IMR-90 (cell line): Measurements from ENCODE around the gene DUSP8. TPM values are rescaled to one million over a fixed set of nuclear protein-coding genes. Genes with fewer than 3 reads are reported as not detected.

Source experiments
- ATAC-seq: fragments of 200-7000 bp; cut with Tn5 transposase; 2 replicates; pipeline ENCODE4 v1.9.1; 2020; ENCODE audit warnings: low read depth, mild to moderate bottlenecking, moderate library complexity
- BruUV-seq: library from RNA; stranded (reverse); fragments of 400-500 nt; replicated peaks from 2 replicates; lab custom pipeline; 2021; lab: Mats Ljungman, UMichigan
- CTCF ChIA-PET: fragments of 300-600 bp; formaldehyde crosslinking; extraction: SDS; loops from one replicate; lab custom pipeline; 2021; ENCODE audit warnings: antibody characterized with exemption; lab: Yijun Ruan, JAX
- POLR2A ChIA-PET: fragments of 300-600 bp; sonication (Branson Sonifier 250); formaldehyde crosslinking; loops from one replicate; lab custom pipeline; 2022; ENCODE audit warnings: antibody characterized with exemption; ENCODE audit not compliant: unreplicated experiment; lab: Charles Lee
- DNase-seq: peaks from one replicate; pipeline ENCODE4 v3.0.0; 2013
- H2AFZ ChIP-seq: replicated peaks from 2 replicates; pipeline ENCODE3; 2013; ENCODE audit warnings: low read length, mild to moderate bottlenecking; ENCODE audit not compliant: poor library complexity
- H2AK5ac ChIP-seq: 2 replicates; pipeline ENCODE4 v1.6.1; 2013; ENCODE audit warnings: low read depth, low read length, inconsistent platforms
- H2AK9ac ChIP-seq: replicated peaks from 2 replicates; pipeline ENCODE3; 2013; ENCODE audit warnings: mild to moderate bottlenecking, low read depth, low read length, moderate library complexity; ENCODE audit not compliant: poor library complexity
- H2BK120ac ChIP-seq: 2 replicates; pipeline ENCODE4 v1.6.1; 2013; ENCODE audit warnings: low read depth, low read length, inconsistent platforms
- H2BK15ac ChIP-seq: 3 replicates; pipeline ENCODE4 v1.6.1; 2013; ENCODE audit warnings: low read depth, low read length, inconsistent platforms
- H2BK20ac ChIP-seq: 2 replicates; pipeline ENCODE4 v1.6.1; 2013; ENCODE audit warnings: low read depth, mild to moderate bottlenecking, inconsistent platforms, low read length, moderate library complexity
- H2BK5ac ChIP-seq: 2 replicates; pipeline ENCODE4 v1.6.1; 2013; ENCODE audit warnings: mild to moderate bottlenecking, low read depth, low read length, inconsistent platforms; ENCODE audit not compliant: poor library complexity, severe bottlenecking
- H3K14ac ChIP-seq: replicated peaks from 2 replicates; pipeline ENCODE4 v1.6.1; 2013; ENCODE audit warnings: low read depth, low read length, inconsistent platforms
- H3K18ac ChIP-seq: 2 replicates; pipeline ENCODE4 v1.6.1; 2013; ENCODE audit warnings: low read depth, low read length, control low read depth
- H3K23ac ChIP-seq: 2 replicates; pipeline ENCODE4 v1.6.1; 2013; ENCODE audit warnings: low read depth, low read length, inconsistent platforms
- H3K27ac ChIP-seq: 2 replicates; pipeline ENCODE4 v1.5.1; 2013; ENCODE audit warnings: mild to moderate bottlenecking, control low read depth, low read length; ENCODE audit not compliant: insufficient read depth
- H3K27me3 ChIP-seq: 2 replicates; pipeline ENCODE4 v1.6.1; 2013; ENCODE audit warnings: low read length; ENCODE audit not compliant: control insufficient read depth, insufficient read depth
- H3K36me3 ChIP-seq: 2 replicates; pipeline ENCODE4 v1.6.1; 2013; ENCODE audit warnings: low read length, mixed read lengths; ENCODE audit not compliant: control insufficient read depth, insufficient read depth
- H3K4ac ChIP-seq: 2 replicates; pipeline ENCODE4 v1.6.1; 2013; ENCODE audit warnings: low read depth, low read length, inconsistent platforms
- H3K4me1 ChIP-seq: 2 replicates; pipeline ENCODE4 v1.6.1; 2013; ENCODE audit warnings: low read length, mixed read lengths; ENCODE audit not compliant: control insufficient read depth, insufficient read depth
- H3K4me2 ChIP-seq: 2 replicates; pipeline ENCODE4 v1.6.1; 2013; ENCODE audit warnings: low read depth, mild to moderate bottlenecking, control low read depth, low read length, moderate library complexity
- H3K4me3 ChIP-seq: 2 replicates; pipeline ENCODE4 v1.5.1; 2013; ENCODE audit warnings: low read depth, mild to moderate bottlenecking, control low read depth, low read length, moderate library complexity; ENCODE audit not compliant: insufficient read depth
- H3K56ac ChIP-seq: 2 replicates; pipeline ENCODE4 v1.6.1; 2013; ENCODE audit warnings: low read length, inconsistent platforms; ENCODE audit not compliant: insufficient read depth; ENCODE audit errors: extremely low read depth
- H3K79me1 ChIP-seq, 2 experiments: 2 replicates each; pipeline ENCODE4 v1.6.1; 2013; ENCODE audit warnings: low read length in 2 of 2, inconsistent platforms in 1 of 2, low read depth in 1 of 2
- H3K9ac ChIP-seq: 2 replicates; pipeline ENCODE4 v1.6.1; 2013; ENCODE audit warnings: low read depth, low read length, control low read depth
- H3K9me1 ChIP-seq: 2 replicates; pipeline ENCODE4 v1.6.1; 2013; ENCODE audit warnings: low read length, inconsistent platforms; ENCODE audit not compliant: insufficient read depth
- H3K9me3 ChIP-seq: 2 replicates; pipeline ENCODE4 v1.6.1; 2013; ENCODE audit warnings: low read length; ENCODE audit not compliant: control insufficient read depth, insufficient read depth
- H4K20me1 ChIP-seq: 2 replicates; pipeline ENCODE4 v1.6.1; 2013; ENCODE audit warnings: low read length, inconsistent platforms; ENCODE audit not compliant: insufficient read depth
- H4K5ac ChIP-seq: 2 replicates; pipeline ENCODE4 v1.6.1; 2013; ENCODE audit warnings: mild to moderate bottlenecking, low read depth, low read length, control low read depth
- H4K8ac ChIP-seq, 2 experiments: 2 replicates each; pipeline ENCODE4 v1.6.1; 2013; ENCODE audit warnings: low read depth in 2 of 2, low read length in 2 of 2, control low read depth in 1 of 2, inconsistent platforms in 1 of 2
- H4K91ac ChIP-seq: 2 replicates; pipeline ENCODE4 v1.6.1; 2013; ENCODE audit warnings: low read depth, low read length, inconsistent platforms; ENCODE audit not compliant: insufficient read depth
- BHLHE40 ChIP-seq: fragments of 150-350 bp; IDR thresholded peaks from 2 replicates; pipeline ENCODE4 v1.6.1; 2016; ENCODE audit warnings: mild to moderate bottlenecking, low read depth, low read length
- CHD1 ChIP-seq: IDR thresholded peaks from 2 replicates; pipeline ENCODE4 v1.6.1; 2012; ENCODE audit warnings: low read depth, low read length, improper control_type of control experiment
- MAFK ChIP-seq: IDR thresholded peaks from 2 replicates; pipeline ENCODE4 v1.6.1; 2012; ENCODE audit warnings: low read depth, low read length, improper control_type of control experiment
- MAZ ChIP-seq: IDR thresholded peaks from 2 replicates; pipeline ENCODE4 v1.6.1; 2012; ENCODE audit warnings: low read depth, mild to moderate bottlenecking, low read length, improper control_type of control experiment, moderate library complexity, borderline replicate concordance
- MXI1 ChIP-seq: IDR thresholded peaks from 2 replicates; pipeline ENCODE4 v1.6.1; 2012; ENCODE audit warnings: low read depth, mild to moderate bottlenecking, low read length, moderate library complexity, borderline replicate concordance
- NFE2L2 ChIP-seq: fragments of 150-350 bp; IDR thresholded peaks from 2 replicates; pipeline ENCODE4 v1.6.1; 2016; ENCODE audit warnings: low read depth, mild to moderate bottlenecking, low read length
- RAD21 ChIP-seq: IDR thresholded peaks from 2 replicates; pipeline ENCODE4 v1.6.1; 2012; ENCODE audit warnings: low read length, improper control_type of control experiment
- RCOR1 ChIP-seq: IDR thresholded peaks from 2 replicates; pipeline ENCODE4 v1.6.1; 2012; ENCODE audit warnings: mild to moderate bottlenecking, low read length, improper control_type of control experiment; ENCODE audit not compliant: insufficient replicate concordance
- RFX5 ChIP-seq: IDR thresholded peaks from 2 replicates; pipeline ENCODE4 v1.8.0; 2012; ENCODE audit warnings: low read depth, mild to moderate bottlenecking, low read length, moderate library complexity
- SMC3 ChIP-seq: fragments of 150-350 bp; IDR thresholded peaks from 2 replicates; pipeline ENCODE4 v1.6.1; 2016; ENCODE audit warnings: low read depth, mild to moderate bottlenecking, antibody characterized with exemption, low read length, moderate library complexity
- WGBS, 2 experiments: methylation state at CpG; one replicate each; pipeline versions ENCODE4 v1.1.5 to v1.1.7; 2013; ENCODE audit warnings: missing lambda C conversion rate in 2 of 2; ENCODE audit not compliant: insufficient read length in 1 of 2; ENCODE audit errors: extremely low coverage in 2 of 2; 5-methylcytosine and 5-hydroxymethylcytosine counted together
- dilution Hi-C: fragments of 300-500 bp; cut with HindIII; formaldehyde crosslinking; loops from one replicate; pipeline ENCODE4 v1.14.3; 2018; ENCODE audit warnings: low sequenced_read_pairs; ENCODE audit not compliant: unreplicated experiment
- in situ Hi-C: fragments of 300-500 bp; cut with MboI; formaldehyde crosslinking; loops from 3 replicates; pipeline ENCODE4 v1.14.3; 2019; ENCODE audit warnings: low sequenced_read_pairs, inconsistent platforms, mixed read lengths
- intact Hi-C: fragments of 100-400 bp; cut with micrococcal nuclease; formaldehyde crosslinking; loops from 2 replicates; pipeline ENCODE4 v1.10.0; 2022
- polyA plus RNA-seq, 3 experiments: library from polyadenylated mRNA; depleted of rRNA; stranded (reverse); fragments of >200 nt; gene quantifications; 2 replicates each; pipeline ENCODE4 v1.2.3, GENCODE V29; 2012; ENCODE audit warnings: low replicate concordance in 1 of 3
- total RNA-seq: library from RNA; depleted of rRNA; stranded (reverse); fragments of >200 nt; gene quantifications from 2 replicates; pipeline ENCODE4 v1.2.3, GENCODE V29; 2012
- TF ChIP-seq, protein P1 (sequence below): fragments of 150-350 bp; IDR thresholded peaks from 2 replicates; pipeline ENCODE4 v1.6.1; 2017; ENCODE audit warnings: mild to moderate bottlenecking, antibody characterized with exemption, low read length, low read depth

Gene DUSP8
- total and polyA plus RNA-seq, 2 of the 4 experiments (the other 2 are of a cell fraction), result 0.72 to 4.2 TPM

DNA sequence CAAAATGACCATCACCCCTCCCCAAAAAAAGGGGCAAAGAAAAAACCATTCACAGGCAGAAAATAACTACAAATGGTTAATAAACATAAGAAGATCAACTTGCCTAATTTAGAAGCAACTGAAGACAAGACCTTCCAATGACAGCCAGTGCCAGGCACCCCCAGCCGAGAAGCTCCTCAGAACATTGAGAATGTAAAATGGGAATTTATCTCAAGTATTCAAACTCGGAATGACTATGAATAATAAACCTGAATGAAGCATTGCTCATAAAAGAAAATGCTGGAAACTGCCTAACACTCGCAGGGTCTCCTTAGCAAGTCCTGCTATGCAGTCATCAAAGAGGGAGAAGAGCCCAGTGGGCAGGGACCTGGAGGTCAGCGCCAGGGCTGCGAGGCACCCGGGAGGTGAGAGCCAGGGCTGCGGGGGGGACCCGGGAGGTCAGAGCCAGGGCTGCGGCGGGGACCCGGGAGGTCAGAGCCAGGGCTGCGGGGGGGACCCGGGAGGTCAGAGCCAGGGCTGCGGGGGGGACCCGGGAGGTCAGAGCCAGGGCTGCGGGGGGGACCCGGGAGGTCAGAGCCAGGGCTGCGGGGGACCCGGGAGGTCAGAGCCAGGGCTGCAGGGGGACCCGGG is 62.3 kb downstream of the DUSP8 start:
- H2BK15ac ChIP-seq, result no peak overlapping the region
- peaks cover 80% of the 10 kb centered on the region for H4K20me1 ChIP-seq
- no peaks in the 10 kb centered on the region for H3K4me1 ChIP-seq
- WGBS, 2 experiments, result 82% methylated on average over 6 of the region's 20 CpGs; no CpG with 5 or more reads in 1 of the 2 experiments
- peaks cover 3% of the 10 kb centered on the region; the same call in 1 of the 2 replicates for H3K9me1 ChIP-seq
- no peak overlapping the region for H2BK20ac ChIP-seq
- ATAC-seq (no peak), DNase-seq (no peak)
- H2AK5ac ChIP-seq, result no peak overlapping the region
- H3K9me3 ChIP-seq, result no peaks in the 10 kb centered on the region
- intact Hi-C loops (no loop called here), dilution Hi-C loops (no loop called here), in situ Hi-C loops (loop anchor here (25.0 kb wide), 1 partner anchor 297 kb away; the partner anchor contains the start of gene MUC5B)
- no peak overlapping the region for H4K5ac ChIP-seq
- peaks cover 15 to 64% of the 10 kb centered on the region in 2 experiments for H3K79me1 ChIP-seq
- no peak overlapping the region for H4K8ac ChIP-seq
- H3K18ac ChIP-seq, result no peak overlapping the region
- H3K27me3 ChIP-seq, result no peaks in the 10 kb centered on the region
- no peak overlapping the region for H2BK5ac ChIP-seq
- H3K14ac ChIP-seq, result no peak overlapping the region
- BruUV-seq, result no TSS peak
- H2BK120ac ChIP-seq, result no peak overlapping the region
- H4K91ac ChIP-seq, result no peak overlapping the region
- POLR2A ChIA-PET, result no interaction called here
- H3K56ac ChIP-seq, result no peak overlapping the region
- no peak overlapping the region for H3K4ac ChIP-seq
- no peak overlapping the region for H3K4me3 ChIP-seq
- no peak overlapping the region for H3K9ac ChIP-seq
- H3K36me3 ChIP-seq, result no peaks in the 10 kb centered on the region
- H3K4me2 ChIP-seq, result no peak overlapping the region
- no peak overlapping the region for H3K23ac ChIP-seq
- TF ChIP-seq SMC3 (no peak), NFE2L2 (no peak), MXI1 (no peak), RFX5 (no peak), RCOR1 (no peak), MAZ (no peak), MAFK (no peak), BHLHE40 (no peak), RAD21 (no peak), CHD1 (no peak)
- TF ChIP-seq, protein P1, sequence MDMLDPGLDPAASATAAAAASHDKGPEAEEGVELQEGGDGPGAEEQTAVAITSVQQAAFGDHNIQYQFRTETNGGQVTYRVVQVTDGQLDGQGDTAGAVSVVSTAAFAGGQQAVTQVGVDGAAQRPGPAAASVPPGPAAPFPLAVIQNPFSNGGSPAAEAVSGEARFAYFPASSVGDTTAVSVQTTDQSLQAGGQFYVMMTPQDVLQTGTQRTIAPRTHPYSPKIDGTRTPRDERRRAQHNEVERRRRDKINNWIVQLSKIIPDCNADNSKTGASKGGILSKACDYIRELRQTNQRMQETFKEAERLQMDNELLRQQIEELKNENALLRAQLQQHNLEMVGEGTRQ, result no peak
- H2AFZ ChIP-seq, result no peak overlapping the region
- H3K27ac ChIP-seq, result no peak overlapping the region
- CTCF ChIA-PET, result no interaction called here
- H2AK9ac ChIP-seq, result no peak overlapping the region
